ENCODE measurements around the gene JPH2. TPM values are rescaled to one million over a fixed set of nuclear protein-coding genes. Genes with fewer than 3 reads are reported as not detected.

JPH2 gene
- total RNA-seq, 1 experiment from 2014 or later: 0.03 TPM

DNA sequence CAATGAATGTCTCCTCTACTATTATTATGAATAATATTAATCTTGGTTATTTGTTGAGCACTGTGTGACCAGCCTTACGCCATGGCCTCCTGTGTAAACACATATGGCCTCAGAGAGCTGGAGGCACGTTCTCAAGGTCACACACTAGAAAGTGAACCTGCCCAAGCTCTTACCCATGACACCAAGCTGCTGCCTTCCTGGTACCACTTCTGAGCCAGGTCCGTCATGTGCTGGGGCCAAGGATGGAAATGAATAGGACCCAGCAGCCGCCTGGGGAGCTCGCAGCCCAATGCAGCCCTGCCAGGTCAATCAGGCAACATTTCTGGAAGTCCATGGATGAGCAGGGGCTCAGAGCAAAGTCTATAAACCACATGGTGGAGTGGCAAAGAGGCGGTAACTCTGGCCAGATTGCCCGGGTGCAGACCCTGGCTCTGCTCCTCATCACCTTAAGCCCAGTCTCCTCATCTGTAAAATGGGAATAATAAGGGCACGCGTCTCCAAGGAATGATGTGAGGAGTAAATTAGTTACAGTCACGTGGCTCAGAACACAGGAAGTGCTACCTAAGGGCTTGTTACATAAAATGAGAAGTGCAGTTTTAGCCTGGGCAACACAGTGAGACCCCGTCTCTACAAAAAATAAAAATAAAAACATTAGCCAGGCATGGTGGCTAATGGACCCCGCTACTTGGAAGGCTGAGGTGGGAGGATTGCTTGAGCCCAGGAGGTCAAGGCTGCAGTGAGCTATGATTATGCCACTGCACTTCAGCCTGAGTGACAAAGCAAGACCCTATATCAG lies 61.5 kb downstream of the JPH2 start:
- no peak for DNase-seq (ENCODE audit: low spot score)

DNA sequence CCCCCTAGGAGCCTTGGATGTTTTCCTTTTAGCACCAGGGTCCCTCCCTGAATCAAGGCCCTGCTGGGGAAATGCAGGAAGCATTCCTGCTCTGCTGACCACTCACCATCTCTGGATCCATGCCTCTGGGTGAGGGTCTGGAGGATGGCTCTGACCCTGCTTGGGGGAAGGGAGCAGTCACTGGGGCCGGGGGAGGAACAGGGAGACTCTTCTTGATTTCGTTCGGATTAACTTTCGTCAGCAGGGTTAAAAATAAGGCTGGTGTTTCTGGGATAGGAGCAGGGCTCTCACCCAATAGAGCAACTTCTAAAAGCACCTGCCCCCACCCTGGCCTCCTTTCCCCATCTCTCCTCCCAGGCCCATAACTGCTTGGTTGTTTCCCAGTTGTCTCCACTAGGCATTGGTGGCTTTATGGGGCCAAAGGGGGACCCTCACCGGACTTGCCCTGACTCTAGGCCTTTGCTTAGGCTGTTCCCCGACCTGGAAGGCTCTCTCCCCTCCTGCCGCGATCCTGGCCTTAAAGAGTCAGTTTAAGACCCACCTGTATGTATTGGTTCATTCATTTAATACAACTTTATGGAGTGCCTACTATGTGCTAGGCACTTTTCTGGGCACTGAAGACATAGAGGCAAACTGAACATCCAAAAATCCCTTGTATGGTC lies 63.0 kb downstream of the JPH2 start:
- no peak for DNase-seq (ENCODE audit: low spot score)

DNA sequence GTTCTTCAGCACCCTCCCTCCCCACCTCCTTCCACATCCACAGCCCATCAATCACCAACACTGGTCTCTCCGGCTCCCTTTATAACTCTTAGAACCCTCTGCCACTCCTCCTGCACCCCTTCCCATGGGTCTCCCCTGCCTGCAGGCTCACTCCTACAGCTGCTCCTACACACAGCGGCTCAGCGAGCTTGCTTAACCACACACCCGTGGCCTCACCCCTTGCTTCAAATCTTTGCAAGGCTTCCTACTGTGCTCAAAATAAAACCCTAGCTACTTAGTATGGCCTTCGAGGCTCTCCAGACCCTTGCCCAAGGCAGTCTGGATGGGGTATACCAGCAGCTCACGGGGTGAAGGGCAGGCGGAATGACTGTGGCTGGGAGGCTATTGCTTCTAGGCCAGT lies 63.7 kb downstream of the JPH2 start:
- no peak for DNase-seq (ENCODE audit: low spot score)

DNA sequence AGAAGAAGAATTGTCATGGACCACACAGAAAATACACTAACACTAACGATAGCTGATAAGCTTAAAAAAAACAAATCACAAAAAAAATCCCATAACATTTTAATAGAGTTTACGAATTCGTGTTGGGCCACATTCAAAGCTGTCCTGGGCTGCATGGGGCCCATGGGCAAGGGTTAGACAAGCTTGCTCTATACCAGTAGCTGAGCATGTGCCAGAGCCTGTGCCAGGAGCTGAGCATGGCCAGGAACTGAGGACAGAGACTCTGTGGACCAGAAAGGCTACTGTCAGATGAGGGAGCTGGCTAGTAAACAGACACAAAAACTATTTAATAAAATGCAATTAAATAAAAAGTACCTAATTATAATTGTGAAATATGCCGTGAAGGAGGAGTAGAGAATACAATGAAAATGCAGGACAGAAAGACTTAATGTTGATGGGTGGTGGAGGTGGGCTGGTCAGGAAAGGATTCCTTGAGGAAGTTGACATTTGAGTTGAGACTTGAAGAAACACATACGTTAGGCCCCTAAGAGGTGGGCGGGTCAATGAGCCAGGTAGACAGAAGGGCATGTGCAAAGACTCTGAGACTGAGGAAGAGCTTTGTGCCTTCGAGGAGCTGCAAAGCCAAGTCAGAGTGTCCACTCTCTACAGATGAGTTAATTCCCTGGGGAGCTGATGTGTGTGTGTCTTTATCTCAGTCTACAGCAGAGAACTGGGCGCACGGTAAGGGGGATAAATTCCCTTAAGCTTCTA lies 66.1 kb downstream of the JPH2 start:
- no peak for DNase-seq (ENCODE audit: low spot score)

DNA sequence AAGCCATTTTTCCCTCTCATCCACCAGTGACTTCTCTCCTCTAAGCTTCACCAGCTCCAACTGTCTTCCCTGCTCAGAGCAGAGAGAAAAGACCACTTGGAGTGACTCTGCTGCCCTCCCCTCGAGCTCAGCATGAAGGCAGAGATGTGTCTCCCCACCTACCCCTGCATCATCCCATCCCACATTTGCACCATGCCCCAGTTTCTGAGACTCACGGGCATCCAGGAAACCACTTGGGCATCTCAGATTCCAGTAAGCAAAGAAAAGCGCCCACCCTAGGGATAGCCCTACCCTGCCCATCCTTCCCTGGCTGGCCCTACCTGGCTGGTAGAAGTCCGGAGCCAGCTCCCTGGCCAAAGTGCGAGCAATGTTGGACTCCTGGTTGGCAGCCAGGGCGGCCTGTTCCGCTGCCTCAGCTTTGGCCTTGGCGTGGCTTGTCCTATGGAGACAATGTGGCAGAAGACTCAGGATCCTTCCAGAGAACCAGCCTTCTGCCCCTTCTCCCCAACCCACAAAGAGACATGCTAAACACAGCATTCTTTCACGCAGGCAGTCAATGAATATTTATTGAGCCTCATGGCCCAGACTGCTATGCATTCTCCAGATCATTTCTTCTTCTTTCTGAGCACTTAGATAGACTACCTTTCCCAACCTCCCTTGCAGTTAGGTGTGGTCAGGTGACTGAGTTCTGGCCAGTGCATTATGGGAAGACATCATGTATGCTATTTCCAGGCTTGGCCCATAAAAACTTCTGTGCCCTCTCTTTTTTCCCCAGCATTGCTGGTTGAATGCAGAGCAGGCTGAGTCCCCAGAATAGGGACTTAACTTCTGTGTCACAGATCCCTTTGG lies 68.6 kb downstream of the JPH2 start:
- no peak for DNase-seq (ENCODE audit: low spot score)

DNA sequence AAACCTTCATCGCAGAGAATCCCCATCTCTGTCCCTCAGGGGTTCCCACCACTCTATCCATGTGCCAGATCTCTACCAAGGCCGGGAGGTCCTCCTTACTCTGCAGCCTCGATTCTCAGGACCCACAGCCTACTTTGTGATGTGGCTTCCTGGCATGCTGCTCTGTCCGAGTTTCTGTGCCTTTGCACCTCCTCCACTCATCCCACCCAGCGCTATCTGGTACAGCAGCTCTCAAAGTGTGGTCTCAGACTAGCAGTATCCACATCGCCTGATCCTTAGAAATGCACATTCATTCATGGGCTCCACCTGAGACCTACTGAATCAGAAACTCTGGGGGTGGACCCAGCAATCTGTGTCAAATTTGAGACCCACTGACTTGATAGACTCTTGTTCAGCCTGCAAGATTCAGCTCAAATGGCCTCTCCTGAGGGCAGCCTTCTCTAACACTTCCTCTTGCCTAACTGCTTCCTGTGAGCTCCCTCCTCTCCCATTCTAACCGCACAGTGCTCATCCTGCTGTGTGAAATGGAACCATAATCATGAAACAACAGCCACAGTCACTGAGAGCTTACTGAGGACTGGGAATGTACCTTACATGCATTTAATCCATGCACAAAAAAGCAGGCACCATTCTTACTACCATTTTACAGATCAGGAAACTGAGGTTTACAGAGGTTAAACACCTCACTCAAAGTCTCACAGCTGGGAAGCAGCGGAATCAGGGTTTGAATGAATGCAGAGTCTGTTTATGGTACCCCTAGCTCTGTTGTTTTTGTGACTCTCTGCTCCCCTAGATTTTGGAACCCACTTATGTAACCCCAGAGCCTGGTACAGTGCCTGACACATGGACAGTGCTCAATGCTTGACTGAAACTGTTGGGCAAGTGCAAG lies 69.4 kb downstream of the JPH2 start:
- no peak for DNase-seq (ENCODE audit: low spot score)

DNA sequence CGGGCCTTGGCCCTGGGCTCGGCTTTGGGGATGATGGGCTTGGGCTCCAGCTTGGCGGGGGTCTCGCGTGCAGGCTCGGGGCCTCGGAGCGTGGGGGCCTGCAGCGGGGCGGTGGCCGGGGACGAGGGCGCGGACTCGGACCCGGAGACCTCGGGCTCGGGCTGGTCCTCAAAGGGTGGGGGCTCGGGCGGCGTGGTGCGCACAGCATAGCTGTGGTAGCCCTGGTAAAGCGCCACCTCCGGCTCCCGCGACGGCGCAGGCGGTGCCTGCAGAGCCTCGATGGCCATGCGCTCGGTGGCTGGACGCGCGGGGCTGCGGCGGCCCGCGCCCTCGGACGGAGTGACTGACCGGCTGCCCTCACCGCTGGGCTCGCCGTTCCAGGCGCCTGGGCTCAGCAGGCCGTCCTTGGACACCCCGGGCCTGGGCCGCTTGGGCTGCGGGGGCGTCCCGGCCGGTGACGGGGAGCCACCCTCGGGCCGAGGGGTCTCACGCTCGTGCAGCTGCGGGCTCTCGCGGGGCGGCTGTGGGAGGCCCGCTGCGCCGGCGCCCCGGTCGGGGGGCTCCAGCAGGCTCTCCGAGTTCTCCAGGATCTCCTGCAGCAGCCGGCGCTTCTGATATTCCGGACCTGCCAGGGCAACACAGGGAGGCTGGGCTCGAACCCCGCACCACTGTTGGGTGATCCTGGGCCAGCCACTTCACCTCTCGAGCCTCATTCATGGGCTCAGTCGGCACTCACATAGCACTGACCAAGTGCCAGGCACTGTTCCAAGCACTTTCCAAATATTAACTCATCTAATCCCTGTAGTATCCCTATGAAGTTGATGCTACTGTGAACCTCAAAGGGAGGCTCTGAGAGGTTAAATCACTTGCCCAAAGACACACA lies 71.0 kb downstream of the JPH2 start:
- peak; percentile 25 for DNase-seq (ENCODE audit: low spot score)

DNA sequence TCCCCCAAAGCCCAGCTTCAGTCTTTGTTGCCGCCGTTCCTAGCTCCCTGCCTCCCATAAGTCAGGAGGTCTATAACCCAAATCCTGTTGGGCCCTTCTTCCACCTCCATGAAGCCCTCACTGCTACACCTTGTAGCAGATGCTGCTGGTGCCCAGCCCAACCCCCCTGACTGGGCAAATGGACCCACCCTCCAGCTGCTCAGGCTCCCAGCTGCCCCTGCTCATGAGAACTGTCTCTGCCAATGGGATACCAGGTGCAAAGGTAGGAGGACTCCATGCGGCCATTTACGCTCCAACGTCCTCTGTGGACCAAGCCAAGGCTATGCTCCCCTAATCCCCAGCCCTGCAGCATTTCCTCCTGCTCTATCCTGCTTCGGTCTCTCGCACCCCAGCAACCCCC lies 71.8 kb downstream of the JPH2 start:
- no peak for DNase-seq (ENCODE audit: low spot score)

DNA sequence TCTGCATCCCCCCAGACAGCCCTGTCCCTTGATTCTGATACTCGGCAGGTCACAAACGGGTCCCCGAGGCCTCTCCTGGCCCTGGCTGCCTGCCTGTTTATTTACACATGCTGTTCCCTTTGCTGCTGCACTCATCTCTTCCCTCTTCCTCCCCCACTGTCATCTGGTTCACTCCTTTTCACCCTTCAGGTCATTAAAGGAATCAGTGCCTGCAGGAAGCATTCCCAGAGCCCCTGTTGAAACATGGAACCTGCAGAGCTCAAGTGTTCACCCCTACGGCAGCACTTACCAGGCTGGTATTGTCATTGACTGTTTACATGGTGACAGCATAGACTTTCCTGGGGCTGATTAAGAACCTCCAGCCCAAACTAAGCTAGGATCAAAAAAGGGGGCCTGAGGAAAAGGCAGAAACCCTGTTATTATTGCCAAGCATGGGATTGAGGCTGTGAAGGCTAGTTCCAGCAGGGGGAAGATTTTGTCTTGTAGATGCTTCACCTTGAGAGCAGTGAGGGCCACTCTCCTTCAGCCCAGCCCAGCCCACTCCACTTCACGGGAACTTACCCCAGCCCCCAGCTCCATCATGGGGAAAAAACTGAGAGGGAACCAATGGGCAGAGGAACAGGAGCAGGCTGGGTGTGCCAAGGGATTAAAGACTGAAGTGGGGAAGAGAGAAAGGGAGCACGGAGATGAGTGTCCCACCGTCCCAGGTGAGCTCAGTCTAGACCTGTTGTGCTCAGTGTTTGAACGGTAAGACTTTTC lies 73.2 kb downstream of the JPH2 start:
- no peak for DNase-seq (ENCODE audit: low spot score)

DNA sequence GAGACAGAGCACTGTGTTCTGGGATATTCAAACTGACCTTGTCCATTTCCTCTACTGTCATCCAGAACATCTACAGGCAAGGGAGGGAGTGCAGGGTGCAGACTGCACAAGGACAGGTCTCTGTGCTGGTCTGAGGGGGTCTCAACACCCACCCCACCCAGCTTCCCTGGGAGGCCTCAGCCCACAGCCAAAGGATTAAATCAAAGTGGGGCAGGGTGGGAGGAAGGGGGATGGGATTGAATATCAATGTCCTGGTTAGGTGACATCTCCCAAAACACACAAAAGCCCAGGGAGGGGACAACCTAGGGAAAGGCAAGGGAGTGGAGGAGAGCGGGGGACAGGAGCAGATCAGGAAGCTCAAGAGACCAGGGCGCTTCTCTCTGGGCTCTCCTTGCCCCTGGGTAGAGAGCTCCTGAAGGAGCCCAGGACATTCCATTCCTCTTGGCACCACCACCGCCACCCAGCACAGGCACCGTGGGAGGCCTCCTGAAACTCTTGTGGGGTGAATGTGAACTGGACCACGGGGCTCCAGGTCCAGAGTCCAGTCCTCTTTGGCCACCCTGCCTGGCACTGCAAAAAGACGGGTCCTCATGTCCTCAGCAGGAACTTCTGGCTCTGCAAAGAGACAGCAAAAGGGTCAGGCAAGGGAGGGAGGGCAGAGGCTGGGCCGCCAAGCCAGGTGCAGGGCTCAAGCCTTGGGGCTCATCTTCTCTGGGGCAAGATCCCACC lies 73.9 kb downstream of the JPH2 start:
- no peak for DNase-seq (ENCODE audit: low spot score)

DNA sequence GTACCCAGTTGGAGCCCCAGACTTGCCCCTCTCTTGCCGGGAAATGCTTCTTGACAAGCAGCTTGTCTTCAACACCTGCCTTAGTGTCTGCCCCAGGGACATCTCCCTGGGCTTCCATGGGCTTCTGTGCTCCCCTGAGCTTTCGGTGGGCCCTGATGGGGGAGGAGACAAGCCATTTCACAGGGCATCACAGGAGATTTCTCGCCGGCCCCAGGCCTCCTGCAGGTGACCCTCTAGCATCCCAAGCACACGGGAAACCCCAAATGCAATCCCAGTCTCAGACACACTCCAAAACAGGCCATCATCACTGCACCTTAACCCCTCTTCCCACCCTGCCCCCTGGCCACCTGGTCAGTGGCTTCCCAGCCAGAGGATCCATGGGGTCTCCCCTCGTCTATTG lies 74.5 kb downstream of the JPH2 start:
- DNase-seq (ENCODE audit: low spot score): no peak

DNA sequence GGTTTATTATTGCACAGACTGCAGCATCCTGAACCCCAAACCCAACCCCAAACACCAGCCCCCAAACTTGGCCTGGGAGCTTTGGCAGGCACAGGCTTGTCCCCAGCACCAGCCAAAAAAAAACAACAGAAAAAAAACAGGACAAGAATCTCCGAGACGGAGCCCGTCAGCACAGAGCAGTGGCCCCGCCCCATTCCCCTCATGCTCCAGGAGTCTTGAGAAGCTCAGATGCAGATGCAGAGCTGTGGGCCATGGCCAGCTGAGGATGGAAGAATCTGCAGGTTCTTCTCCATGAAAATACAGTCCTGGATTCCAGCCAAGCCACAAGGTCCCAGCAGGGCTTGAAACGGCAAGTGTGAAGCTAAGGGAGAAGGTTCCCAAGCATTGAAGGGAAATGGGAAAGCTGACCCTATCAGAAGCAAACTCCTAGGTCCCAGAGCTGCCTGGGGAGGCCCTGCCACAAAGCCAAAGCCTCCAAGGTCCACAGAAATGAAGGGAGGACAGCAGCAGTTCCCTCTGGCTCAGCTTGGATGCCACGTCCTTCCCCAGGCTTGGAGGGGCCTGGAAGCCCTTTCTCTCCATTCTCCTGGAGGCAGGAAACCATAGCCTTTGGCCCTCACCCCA lies 75.2 kb downstream of the JPH2 start:
- no peak for DNase-seq (ENCODE audit: low spot score)

DNA sequence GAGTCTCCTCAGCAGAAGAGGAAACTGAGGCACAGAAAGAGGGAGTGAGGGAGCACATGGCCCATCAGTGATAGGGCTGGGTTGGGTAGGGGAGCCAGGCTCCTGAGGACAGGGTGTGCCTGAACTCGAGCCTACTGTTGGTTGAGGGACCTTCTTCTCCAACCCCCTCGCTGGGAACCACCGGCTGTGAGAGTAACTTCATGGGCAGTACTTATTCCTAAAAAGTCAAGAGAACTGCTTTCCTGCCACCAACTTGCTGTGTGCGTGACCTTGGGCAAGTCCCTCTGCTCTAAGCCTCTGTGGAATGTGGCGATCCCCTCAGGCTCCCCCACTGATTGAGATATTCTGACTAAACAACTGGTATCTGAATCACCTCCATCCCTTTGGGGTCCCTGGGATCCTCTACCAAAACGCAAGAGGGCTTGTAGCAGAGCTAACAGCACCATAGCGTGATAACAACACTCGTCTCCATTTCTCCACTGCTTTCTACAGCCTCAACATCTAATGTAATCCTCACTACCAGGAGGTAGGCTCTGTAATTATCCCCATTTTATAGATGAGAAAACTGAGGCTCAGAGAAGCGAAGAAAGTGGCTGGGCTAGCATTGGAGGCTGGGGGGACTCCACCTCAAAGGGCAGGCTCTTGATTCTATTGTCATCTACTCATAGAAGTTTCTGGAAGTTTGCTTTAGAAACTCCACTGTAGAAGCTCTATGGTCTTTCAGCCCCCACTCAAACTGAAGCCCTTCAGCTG lies 76.0 kb downstream of the JPH2 start:
- DNase-seq (ENCODE audit: low spot score): no peak

DNA sequence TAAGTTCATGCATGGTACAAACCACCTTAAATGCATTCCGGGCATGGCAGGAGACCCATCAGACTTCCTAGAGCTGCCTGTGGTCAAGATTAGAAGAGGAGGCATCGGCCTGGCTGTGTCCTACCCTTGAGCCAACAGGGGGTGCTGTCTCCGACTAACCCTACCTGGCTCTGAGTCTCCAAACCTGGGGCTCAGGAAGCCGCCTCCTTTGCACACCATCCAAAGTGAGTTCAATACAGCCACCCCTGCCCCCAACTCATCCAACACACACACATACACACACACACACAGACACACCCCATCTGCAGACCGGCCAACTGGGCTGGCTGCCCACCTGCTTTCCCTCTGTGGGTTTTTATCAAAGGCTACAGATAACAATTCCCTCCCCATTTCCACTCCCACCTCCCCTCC lies 77.0 kb downstream of the JPH2 start:
- no peak for DNase-seq (ENCODE audit: low spot score)

DNA sequence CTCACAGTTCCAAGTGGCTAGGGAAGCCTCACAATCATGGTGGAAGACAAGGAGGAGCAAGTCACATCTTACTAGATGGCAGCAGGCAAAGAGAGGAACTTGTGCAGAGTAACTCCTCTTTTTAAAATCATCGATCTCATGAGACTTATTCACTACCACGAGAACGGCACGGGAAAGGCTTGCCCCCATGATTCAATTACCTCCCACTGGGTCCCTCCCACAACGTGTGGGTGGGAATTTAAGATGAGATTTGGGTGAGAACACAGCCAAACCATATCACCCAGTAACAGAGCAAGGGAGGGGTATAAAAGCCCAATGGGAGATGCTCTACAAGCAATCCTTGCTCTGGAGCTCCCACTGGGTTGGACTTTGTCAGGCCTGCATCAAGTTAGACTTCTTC lies 80.4 kb downstream of the JPH2 start:
- no peak for DNase-seq (ENCODE audit: low spot score)

DNA sequence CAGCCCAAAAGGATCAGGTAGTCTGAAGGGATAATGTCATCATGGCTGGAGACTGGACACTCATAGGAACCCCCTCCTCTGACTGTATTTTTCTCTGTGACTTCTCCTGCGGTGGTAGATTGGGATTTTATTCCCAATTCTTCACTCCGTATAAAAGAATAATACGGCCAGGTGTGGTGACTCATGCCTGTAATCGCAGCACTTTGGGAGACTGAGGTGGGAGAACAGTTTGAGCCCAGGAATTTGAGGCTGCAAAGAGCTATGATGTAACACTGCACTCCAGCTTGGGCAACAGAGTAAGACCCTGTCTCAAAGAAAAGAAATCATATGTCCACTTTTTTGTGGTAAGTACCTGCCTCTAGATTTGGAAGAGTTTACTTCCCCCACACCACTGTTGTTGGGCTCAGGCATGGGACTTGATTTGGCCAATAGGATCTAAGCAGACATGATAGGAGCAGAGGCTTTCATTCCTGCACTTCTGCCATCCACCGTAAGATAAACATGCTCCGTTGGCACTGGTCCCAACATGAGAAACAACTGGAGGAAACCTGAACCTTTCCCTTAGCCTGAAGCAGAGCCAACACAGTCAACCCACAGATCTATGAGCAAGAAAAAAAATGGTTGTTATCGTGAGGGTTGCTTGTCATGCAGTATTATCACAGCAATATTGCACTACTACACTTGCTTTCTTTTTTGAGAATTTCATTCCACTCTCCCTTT lies 82.0 kb downstream of the JPH2 start:
- peak; percentile 43 for DNase-seq (ENCODE audit: low spot score)

Data from HT-29 (cell line).